C4-2B (cell line): ENCODE results near the gene PDIA3.
A peak's percentile ranks its signal among the peaks of the same experiment; 100 is the strongest.

Experiments
- H3K27ac ChIP-seq: fragments of 450-650 bp; 2 replicates; pipeline ENCODE4 v1.5.1; 2017
- CTCF ChIP-seq: fragments of 450-650 bp; conservative IDR thresholded peaks from 2 replicates; pipeline ENCODE4 v1.5.1; 2017; ENCODE audit warnings: mild to moderate bottlenecking
- ZFX ChIP-seq: fragments of 450-650 bp; IDR thresholded peaks from 2 replicates; pipeline ENCODE4 v1.6.1; 2017

PDIA3 gene

DNA sequence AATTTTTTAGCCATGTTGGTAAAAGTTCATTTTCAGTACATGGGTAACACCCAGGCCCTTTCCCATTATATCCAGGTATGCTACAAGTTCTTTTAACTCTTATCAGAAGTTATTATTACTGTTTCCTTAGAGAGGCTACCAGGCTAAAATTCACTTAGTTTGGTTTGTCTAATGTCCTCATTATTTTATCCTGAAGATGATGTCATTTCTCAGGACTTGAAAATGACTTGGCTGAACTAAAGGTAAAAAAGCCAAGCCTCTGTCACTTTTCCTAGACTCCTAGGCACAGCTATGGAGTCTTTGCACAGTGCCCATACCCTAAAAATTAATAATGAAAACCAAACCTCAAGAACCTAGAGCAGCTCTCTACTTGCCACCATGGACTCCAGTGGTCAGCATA is 26.4 kb downstream of the PDIA3 start:
- no peak for TF ChIP-seq CTCF
- TF ChIP-seq ZFX: no peak
- no peak overlapping the region for H3K27ac ChIP-seq

DNA sequence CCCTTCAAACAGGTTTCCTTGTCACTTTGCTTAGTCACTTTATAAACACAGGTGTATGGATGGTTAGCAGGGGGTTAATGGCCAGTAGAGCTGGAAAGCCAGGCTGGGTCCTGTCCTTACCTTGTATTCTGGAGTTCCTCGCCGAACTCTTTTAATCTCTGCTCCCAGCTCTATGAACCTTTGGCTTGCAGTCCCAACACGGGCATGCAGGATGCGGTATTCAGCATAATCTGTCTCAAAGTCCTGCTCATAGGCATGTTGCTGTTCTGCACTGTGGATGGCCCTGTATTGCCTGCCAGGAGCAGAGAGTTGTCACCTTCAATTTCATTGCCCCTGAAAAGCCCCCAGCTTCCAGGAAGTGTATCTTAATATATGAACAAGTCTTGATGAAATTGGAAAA is 27.8 kb downstream of the PDIA3 start:
- peak overlapping the region; percentile 89 for H3K27ac ChIP-seq
- no peak for TF ChIP-seq ZFX

GRCh38 chr15:43775411-43775965 is 29.2 kb downstream of the PDIA3 start:
- peak overlapping the region; percentile 89 for H3K27ac ChIP-seq
- TF ChIP-seq CTCF (peak; percentile 90), ZFX (no peak)

DNA sequence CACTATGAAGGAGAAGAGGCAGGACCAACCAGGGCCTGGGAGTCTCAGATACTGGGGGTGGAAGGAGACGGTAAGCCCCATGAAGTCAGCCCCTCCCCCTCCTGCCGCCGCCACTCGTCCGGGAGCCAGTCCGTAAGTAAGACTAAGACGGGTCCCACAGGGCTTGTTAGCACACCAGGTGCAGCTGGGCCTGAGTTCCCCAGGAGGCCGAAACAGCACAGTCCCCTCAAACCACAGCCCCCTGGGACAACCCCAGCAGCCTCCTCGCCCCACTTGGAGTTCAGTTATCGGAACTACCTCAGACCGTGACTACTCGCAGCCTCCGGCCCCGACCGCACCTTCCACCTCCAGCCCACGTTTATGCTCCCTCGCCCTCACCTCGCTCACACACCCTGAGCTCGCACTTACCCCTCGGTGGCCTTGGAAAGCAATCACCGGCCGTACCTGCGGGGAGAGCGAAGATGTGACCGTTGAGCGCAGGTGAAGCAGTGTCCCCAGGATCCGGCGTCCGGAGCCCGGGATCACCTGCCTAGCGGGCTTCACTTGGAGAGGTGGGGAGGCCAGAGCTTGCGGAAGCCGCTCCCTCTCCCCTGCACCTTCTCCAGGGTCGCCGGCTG is 30.0 kb downstream of the PDIA3 start:
- H3K27ac ChIP-seq: peak overlapping the region; percentile 89
- 0 out of 2 replicates have a peak, but pooled peaks have one; percentile 33 for TF ChIP-seq ZFX
- no peak for TF ChIP-seq CTCF

GRCh38 chr15:43776718-43777266 is 30.6 kb downstream of the PDIA3 start, which contains the start of gene ELL3:
ELL3 (minus strand) TSS chr15:43776966; CDS start chr15:43776901, 65 bp downstream.
- no peak for TF ChIP-seq ZFX
- TF ChIP-seq CTCF: no peak
- H3K27ac ChIP-seq: peak within 1 kb of the TSS; percentile 89

- peak overlapping the region; percentile 89 for H3K27ac ChIP-seq
These were observed 31.2 kb downstream of the PDIA3 start for GRCh38 chr15:43777267-43777914.

DNA sequence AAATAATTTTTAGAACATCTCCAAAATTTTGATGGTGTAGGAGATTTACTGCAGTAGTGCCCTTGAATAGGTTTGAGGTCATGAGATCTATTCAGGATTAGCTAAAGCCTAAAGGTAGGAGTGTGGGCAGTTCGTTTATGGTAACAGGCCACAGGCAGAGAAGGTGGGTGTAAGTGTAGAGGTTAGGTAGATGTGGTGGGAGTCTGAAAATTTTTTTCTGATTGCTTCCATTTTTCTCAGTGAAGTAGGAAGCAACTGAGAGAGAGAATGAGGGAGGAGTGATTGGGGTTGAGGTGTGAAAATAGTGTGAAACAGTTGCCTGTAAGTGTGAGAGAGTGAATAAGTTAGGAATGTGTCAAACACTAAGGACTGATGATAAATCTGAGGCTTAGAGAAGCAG is 32.8 kb downstream of the PDIA3 start:
- no peak overlapping the region for H3K27ac ChIP-seq
- TF ChIP-seq ZFX: no peak
- TF ChIP-seq CTCF: no peak

More at GRCh38 chr15:43777267-43777914, 31.2 kb downstream of the PDIA3 start:
- TF ChIP-seq CTCF (peak; percentile 92), ZFX (peak; percentile 43; the same call in 1 of the 2 replicates)
